GM12873 (cell line): Measurements from ENCODE around the gene TTC39A.

Experiments
- CTCF ChIP-seq: IDR thresholded peaks from 2 replicates; pipeline ENCODE4 v1.5.1; 2012; ENCODE audit warnings: low read depth, mild to moderate bottlenecking, moderate library complexity, low read length, control low read depth; ENCODE audit not compliant: insufficient read depth; ENCODE audit errors: missing control alignments

The TTC39A gene

GRCh38 chr1:51294566-51295184 is 35.7 kb downstream of the TTC39A start:
- TF ChIP-seq CTCF = no peak

- no peak for TF ChIP-seq CTCF
Observed at GRCh38 chr1:51293898-51294515, 36.4 kb downstream of the TTC39A start.

- TF ChIP-seq CTCF = no peak
Observed at GRCh38 chr1:51290489-51290847, 39.9 kb downstream of the TTC39A start.

- TF ChIP-seq CTCF = no peak
Observed at GRCh38 chr1:51289676-51290488, 40.5 kb downstream of the TTC39A start.

- TF ChIP-seq CTCF = no peak
Observed at GRCh38 chr1:51288578-51288977, 41.8 kb downstream of the TTC39A start.

GRCh38 chr1:51287966-51288365 is 42.4 kb downstream of the TTC39A start:
- no peak for TF ChIP-seq CTCF

- TF ChIP-seq CTCF = no peak
Observed at GRCh38 chr1:51285055-51285454, 45.3 kb downstream of the TTC39A start.
